Measurements from ENCODE around the gene TMEM203.

GRCh38 chr9:137218212-137218753 lies 12.8 kb upstream of the TMEM203 start:
- no peak; the same call in 1 of the 2 replicates for TF ChIP-seq CTCF (IDR thresholded peaks at IDR 0.05)
- no peak for TF ChIP-seq ZFX (IDR thresholded peaks at IDR 0.05; ENCODE audit: borderline replicate concordance)

Measured in 22Rv1 (cell line).